Fibroblast of mammary gland (primary cell): ENCODE measurements around the gene CDK14.

Source experiments
- DNase-seq: peaks from one replicate; pipeline ENCODE4 v3.0.0-alpha.2; 2010; ENCODE audit warnings: low read depth
- H3K4me3 ChIP-seq: 2 replicates; pipeline ENCODE4 v1.5.1; 2011; ENCODE audit warnings: low read depth, mild to moderate bottlenecking, low read length, moderate library complexity; ENCODE audit not compliant: control insufficient read depth
- CTCF ChIP-seq: conservative IDR thresholded peaks from 2 replicates; pipeline ENCODE4 v1.5.1; 2011; ENCODE audit warnings: low read depth, low read length, inconsistent platforms; ENCODE audit not compliant: control insufficient read depth, insufficient read depth

Gene CDK14

GRCh38 chr7:90645784-90646183 is 49.7 kb downstream of the CDK14 start:
- no peak for DNase-seq
- H3K4me3 ChIP-seq, result no peak overlapping the region
- no peak for TF ChIP-seq CTCF

- no peak for TF ChIP-seq CTCF
- H3K4me3 ChIP-seq, result no peak overlapping the region
- DNase-seq, result peak; percentile 50
Measured at GRCh38 chr7:90648107-90648506, 52.0 kb downstream of the CDK14 start.

GRCh38 chr7:90648834-90649233 is 52.7 kb downstream of the CDK14 start:
- H3K4me3 ChIP-seq, result no peak overlapping the region
- no peak for DNase-seq
- TF ChIP-seq CTCF, result no peak

GRCh38 chr7:90654718-90655427 is 58.8 kb downstream of the CDK14 start:
- TF ChIP-seq CTCF, result no peak
- DNase-seq, result no peak
- H3K4me3 ChIP-seq, result no peak overlapping the region

GRCh38 chr7:90655566-90655965 is 59.4 kb downstream of the CDK14 start:
- TF ChIP-seq CTCF, result no peak
- H3K4me3 ChIP-seq, result no peak overlapping the region
- peak; percentile 93 for DNase-seq

GRCh38 chr7:90657481-90657880 is 61.4 kb downstream of the CDK14 start:
- DNase-seq, result peak; percentile 42
- no peak for TF ChIP-seq CTCF
- H3K4me3 ChIP-seq, result no peak overlapping the region

DNA sequence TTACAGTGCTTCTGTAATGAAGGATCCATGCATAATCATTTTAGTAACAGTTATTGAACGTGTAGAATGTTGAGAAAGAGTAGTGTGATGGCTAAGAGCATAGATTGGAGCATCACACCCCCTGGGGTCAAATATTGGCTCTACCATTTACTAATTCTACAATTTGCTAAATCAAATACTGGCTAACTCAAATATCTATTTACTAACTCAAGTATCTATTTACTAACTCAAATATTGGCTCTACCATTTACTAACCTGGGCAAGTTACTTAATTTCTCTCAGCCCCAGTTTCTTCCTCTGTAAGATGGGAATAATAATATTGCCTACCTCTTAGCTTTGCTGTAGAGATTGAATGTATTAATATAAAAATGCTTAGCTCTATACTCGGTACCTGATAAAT is 64.0 kb downstream of the CDK14 start:
- no peak for TF ChIP-seq CTCF
- no peak for DNase-seq
- no peak overlapping the region for H3K4me3 ChIP-seq
